IPS-18a (cell line): ENCODE results near the gene MID1IP1.

Experiments used
- H3K27ac ChIP-seq: one replicate; pipeline ENCODE4 v1.5.1; 2013; ENCODE audit warnings: low read length
- H3K27me3 ChIP-seq: one replicate; pipeline ENCODE4 v1.6.1; 2013; ENCODE audit warnings: mild to moderate bottlenecking, low read length; ENCODE audit not compliant: control insufficient read depth, insufficient read depth
- H3K36me3 ChIP-seq: one replicate; pipeline ENCODE4 v1.6.1; 2013; ENCODE audit warnings: low read depth, low read length; ENCODE audit not compliant: control insufficient read depth
- H3K4me1 ChIP-seq: one replicate; pipeline ENCODE4 v1.6.1; 2013; ENCODE audit warnings: low read depth, low read length; ENCODE audit not compliant: control insufficient read depth
- H3K4me3 ChIP-seq: one replicate; pipeline ENCODE4 v1.5.1; 2013; ENCODE audit warnings: low read length
- H3K9ac ChIP-seq: one replicate; pipeline ENCODE4 v1.6.1; 2013; ENCODE audit warnings: mild to moderate bottlenecking, low read length, moderate library complexity
- H3K9me3 ChIP-seq: one replicate; pipeline ENCODE4 v1.6.1; 2013; ENCODE audit warnings: low read depth, low read length; ENCODE audit not compliant: control insufficient read depth

MID1IP1 gene

DNA sequence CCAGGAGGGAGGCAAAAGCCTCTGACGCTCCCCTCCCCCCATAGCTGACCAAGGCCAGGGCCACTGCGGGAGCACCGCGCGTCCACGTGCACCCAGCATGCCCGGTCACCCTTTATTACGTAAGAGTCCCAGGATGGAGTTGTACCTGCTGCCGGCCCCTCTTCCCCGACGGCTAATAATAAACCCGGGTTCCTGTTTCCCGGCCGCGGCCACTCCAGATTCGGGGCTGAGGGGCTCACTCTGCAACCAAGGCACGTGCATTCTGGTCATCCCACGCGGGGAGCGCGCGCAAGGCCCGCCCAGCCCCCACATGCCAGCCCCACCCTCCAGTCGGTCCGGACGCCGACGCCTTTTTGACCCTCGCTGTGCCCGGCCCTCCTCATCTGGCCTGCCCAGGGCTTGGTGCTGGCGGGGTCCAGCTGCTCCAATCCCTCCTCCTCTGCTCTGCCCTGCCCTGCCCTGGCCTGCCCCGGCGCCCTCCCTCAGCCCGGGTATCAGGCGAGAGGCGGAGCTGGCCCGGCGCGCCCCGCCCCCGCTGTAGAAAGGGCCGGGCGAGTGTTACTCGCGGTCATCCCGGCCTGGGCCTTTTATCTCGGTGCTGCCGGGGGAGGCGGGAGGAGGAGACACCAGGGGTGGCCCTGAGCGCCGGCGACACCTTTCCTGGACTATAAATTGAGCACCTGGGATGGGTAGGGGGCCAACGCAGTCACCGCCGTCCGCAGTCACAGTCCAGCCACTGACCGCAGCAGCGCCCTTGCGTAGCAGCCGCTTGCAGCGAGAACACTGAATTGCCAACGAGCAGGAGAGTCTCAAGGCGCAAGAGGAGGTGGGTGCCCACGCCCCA, 2.6 kb downstream of the MID1IP1 start:
- Histone ChIP-seq H3K27ac (peak overlapping the region; percentile 88), H3K9ac (peak overlapping the region; percentile 97), H3K4me3 (peak overlapping the region; percentile 94), H3K9me3 (peaks cover 13% of the 10 kb centered on the region), H3K4me1 (peaks cover 4% of the 10 kb centered on the region), H3K36me3 (peaks cover 9% of the 10 kb centered on the region), H3K27me3 (no peaks in the 10 kb centered on the region)

DNA sequence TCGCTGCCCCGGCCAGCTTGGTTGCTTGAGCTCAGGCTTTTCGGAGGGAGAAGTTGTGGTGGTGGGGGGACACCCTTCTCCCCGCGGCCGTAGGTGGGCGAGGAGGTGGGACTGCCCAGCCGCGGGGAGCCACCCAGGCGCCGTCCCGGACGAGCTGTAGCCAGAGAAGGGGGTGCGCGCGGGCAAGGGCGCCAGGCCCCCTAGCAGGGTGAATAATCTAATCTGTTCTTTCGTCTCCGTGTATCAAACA, 3.1 kb downstream of the MID1IP1 start:
- H3K9ac ChIP-seq = peak overlapping the region; percentile 85
- H3K27ac ChIP-seq = peak overlapping the region; percentile 52
- H3K4me1 ChIP-seq = peaks cover 4% of the 10 kb centered on the region
- H3K9me3 ChIP-seq = peaks cover 13% of the 10 kb centered on the region
- H3K27me3 ChIP-seq = no peaks in the 10 kb centered on the region
- peaks cover 9% of the 10 kb centered on the region for H3K36me3 ChIP-seq
- H3K4me3 ChIP-seq = peak overlapping the region; percentile 76

DNA sequence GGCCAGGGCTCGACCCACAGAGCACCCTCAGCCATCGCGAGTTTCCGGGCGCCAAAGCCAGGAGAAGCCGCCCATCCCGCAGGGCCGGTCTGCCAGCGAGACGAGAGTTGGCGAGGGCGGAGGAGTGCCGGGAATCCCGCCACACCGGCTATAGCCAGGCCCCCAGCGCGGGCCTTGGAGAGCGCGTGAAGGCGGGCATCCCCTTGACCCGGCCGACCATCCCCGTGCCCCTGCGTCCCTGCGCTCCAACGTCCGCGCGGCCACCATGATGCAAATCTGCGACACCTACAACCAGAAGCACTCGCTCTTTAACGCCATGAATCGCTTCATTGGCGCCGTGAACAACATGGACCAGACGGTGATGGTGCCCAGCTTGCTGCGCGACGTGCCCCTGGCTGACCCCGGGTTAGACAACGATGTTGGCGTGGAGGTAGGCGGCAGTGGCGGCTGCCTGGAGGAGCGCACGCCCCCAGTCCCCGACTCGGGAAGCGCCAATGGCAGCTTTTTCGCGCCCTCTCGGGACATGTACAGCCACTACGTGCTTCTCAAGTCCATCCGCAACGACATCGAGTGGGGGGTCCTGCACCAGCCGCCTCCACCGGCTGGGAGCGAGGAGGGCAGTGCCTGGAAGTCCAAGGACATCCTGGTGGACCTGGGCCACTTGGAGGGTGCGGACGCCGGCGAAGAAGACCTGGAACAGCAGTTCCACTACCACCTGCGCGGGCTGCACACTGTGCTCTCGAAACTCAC, 3.6 kb downstream of the MID1IP1 start:
- Histone ChIP-seq H3K4me1 (peaks cover 4% of the 10 kb centered on the region), H3K9me3 (peaks cover 12% of the 10 kb centered on the region), H3K4me3 (peak overlapping the region; percentile 76), H3K27ac (peak overlapping the region; percentile 52), H3K27me3 (no peaks in the 10 kb centered on the region), H3K36me3 (peaks cover 9% of the 10 kb centered on the region), H3K9ac (peak overlapping the region; percentile 85)

DNA sequence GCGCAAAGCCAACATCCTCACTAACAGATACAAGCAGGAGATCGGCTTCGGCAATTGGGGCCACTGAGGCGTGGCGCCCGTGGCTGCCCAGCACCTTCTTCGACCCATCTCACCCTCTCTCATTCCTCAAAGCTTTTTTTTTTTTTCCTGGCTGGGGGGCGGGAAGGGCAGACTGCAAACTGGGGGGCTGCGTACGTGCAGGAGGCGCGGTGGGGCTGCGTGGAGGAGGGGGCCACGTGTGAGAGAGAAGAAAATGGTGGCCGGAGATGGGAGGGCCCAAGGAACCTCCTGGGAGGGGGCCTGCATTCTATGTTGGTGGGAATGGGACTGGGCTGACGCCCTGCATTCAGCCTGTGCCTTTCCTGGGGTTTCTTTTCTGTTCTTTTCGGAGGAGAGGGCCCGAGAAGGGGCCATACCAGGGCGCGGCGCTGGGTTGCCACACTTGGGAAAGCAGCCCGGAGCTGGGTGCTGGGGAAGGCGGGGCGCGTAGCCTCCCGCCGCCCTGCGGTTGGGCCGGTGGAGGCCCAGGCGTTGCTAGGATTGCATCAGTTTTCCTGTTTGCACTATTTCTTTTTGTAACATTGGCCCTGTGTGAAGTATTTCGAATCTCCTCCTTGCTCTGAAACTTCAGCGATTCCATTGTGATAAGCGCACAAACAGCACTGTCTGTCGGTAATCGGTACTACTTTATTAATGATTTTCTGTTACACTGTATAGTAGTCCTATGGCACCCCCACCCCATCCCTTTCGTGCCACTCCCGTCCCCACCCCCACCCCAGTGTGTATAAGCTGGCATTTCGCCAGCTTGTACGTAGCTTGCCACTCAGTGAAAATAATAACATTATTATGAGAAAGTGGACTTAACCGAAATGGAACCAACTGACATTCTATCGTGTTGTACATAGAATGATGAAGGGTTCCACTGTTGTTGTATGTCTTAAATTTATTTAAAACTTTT, 4.5 kb downstream of the MID1IP1 start:
- Histone ChIP-seq H3K9me3 (peaks cover 7% of the 10 kb centered on the region), H3K36me3 (peaks cover 9% of the 10 kb centered on the region), H3K9ac (peak overlapping the region; percentile 85), H3K27ac (no peak overlapping the region), H3K4me3 (peak overlapping the region; percentile 76), H3K27me3 (no peaks in the 10 kb centered on the region), H3K4me1 (peaks cover 3% of the 10 kb centered on the region)

DNA sequence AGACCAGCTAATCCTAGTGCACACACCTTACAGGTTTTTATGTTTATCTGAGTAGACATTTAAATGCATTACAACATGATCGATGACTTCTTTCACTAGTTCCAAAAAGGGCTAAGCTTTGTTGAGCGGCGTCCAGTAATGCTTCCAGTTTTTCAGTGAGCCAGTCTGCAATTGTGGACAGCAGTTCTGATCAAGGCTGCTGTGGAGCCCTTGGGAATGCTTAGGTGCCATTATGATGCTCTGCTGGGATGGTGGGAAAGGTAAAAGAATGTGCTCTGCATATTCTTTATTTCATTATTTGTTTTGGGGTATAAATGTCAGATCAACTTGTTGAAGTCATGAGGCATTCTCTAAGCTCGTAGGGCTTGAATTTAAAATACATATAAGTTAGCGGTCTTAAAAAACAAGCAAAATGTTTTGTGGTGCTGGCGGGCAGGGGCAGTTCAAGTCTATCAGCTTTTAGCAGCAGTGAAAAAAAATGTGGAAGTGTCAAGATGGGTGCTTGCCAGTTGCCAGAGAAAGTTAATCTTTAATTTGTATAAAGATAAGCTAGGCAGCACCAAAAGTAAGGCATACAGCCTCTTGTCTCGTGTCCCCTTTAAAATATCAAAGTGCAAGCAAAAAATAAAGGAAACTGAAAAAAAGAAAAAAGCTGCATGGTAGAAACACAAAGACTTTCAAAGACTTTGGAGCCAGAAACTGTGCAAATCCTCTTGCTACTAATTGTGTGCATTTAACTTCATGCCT, 5.8 kb downstream of the MID1IP1 start:
- Histone ChIP-seq H3K27ac (no peak overlapping the region), H3K27me3 (no peaks in the 10 kb centered on the region), H3K4me1 (no peaks in the 10 kb centered on the region)

DNA sequence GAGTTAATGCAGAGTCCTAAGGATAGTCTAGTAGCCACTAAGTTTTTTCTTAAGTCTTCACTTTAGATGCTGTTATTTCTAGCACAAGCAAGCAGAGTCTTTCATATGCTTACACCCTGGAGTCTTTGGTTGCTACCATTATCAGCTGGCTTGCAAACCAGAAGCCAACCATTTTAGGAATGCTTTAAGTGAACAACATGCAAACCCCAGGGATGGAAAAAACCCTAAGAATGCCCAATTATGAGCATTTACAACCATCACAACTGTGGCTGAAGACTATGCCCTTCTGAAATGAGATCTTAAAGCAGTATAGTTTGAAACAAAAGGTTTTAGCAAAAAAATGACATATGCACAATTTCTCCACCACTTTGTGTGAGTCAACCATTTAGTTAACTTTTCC, 6.6 kb downstream of the MID1IP1 start:
- Histone ChIP-seq H3K9me3 (peaks cover 11% of the 10 kb centered on the region), H3K9ac (no peak overlapping the region), H3K27ac (no peak overlapping the region), H3K4me1 (no peaks in the 10 kb centered on the region), H3K36me3 (peaks cover 9% of the 10 kb centered on the region), H3K4me3 (peak overlapping the region; percentile 76), H3K27me3 (no peaks in the 10 kb centered on the region)

More for the DNA sequence above, 5.8 kb downstream of the MID1IP1 start:
- Histone ChIP-seq H3K9ac (peak overlapping the region; percentile 85), H3K36me3 (peaks cover 9% of the 10 kb centered on the region), H3K9me3 (peaks cover 7% of the 10 kb centered on the region), H3K4me3 (peak overlapping the region; percentile 76)

DNA sequence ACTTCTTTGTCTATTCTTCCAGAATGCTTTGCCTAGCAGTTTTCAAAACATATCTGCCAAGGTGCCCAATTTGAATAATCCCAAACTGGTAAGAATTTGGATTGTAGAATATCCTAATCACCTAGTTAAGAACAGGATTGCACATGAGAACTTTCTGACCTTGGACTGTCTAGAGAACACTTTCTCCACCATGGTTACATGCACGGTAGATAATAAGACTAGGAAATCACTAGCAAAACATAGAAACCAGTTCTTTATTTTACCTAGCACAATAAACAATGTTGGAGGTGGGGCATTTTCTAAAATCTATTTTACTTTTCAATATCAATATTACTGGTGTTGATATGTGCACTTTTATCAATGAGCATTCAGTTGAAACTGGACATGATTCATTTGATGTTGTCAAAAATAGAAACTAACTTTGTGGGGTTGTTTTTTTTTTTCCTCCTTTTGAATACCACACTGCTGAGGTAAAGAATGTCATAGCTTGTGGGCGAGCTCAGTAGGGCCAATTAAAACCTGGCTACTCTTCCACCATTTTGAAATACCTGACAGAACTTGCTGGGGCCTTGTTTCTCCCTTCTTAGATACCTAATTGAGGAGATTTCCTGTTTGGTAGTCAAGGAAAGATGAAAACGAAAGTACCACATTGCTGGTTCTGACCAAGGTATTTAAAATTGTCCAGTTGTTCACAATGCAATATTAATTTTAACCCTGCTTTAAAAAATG, 10.4 kb downstream of the MID1IP1 start:
- Histone ChIP-seq H3K9ac (no peak overlapping the region), H3K27me3 (no peaks in the 10 kb centered on the region), H3K27ac (no peak overlapping the region), H3K4me1 (peaks cover 3% of the 10 kb centered on the region), H3K4me3 (no peak overlapping the region), H3K9me3 (peaks cover 11% of the 10 kb centered on the region), H3K36me3 (peaks cover 1% of the 10 kb centered on the region)

DNA sequence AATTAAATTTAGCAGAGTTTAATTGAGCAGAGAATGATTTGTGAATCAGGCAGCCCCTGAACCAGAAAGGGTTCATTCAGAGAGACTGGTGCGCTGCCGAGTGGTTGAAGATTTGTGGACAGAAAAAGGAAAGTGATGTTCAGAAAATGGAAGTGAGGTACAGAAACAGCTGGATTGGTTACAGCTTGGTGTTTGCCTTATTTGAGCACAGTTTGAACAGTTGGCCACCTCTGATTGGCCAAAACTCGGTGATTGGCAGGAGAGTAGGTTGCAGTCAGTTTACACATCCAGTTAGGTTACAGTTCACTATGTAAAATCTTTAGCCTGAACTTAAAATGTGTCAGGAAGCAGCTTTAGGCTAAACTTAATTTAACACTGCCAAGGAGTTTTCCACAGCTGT, 14.9 kb downstream of the MID1IP1 start:
- Histone ChIP-seq H3K27me3 (no peaks in the 10 kb centered on the region), H3K4me3 (no peak overlapping the region), H3K9ac (no peak overlapping the region), H3K36me3 (no peaks in the 10 kb centered on the region), H3K27ac (no peak overlapping the region), H3K4me1 (peaks cover 8% of the 10 kb centered on the region), H3K9me3 (peaks cover 25% of the 10 kb centered on the region)

DNA sequence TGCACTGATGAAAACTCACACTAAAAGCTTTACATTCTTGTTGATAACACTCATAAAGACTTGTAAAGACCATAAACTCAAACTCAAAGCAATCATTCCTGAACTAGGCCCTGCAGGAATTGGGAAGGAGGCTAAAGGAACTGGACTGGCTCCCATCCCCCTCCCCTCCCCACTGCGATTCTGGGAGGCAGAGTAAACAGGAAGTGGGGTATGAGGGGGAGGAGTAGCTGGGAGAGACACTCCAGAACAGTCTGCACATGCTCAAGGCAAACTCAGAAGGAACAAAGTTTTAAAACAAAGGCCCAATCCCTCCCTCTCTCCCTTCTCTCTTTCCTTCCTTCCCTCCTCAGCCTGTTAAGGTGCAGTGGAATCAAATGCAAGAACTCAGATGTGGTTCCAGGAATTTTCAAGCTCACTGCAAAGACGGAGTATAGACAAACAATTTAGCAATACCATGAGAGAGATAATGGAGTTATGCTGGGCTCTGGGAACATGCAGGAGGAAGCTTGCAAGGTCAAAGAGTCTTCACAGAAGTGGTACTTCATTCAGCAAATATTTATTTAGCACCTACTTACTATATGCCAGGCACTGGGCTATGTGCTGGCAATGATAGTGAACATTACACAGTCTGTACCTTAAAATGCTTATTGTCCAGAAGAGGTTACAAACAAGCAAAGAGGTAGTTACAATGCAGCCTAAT, 15.9 kb downstream of the MID1IP1 start:
- Histone ChIP-seq H3K9me3 (peaks cover 26% of the 10 kb centered on the region), H3K27ac (no peak overlapping the region), H3K4me1 (peaks cover 8% of the 10 kb centered on the region), H3K4me3 (no peak overlapping the region), H3K36me3 (no peaks in the 10 kb centered on the region), H3K27me3 (no peaks in the 10 kb centered on the region), H3K9ac (no peak overlapping the region)

DNA sequence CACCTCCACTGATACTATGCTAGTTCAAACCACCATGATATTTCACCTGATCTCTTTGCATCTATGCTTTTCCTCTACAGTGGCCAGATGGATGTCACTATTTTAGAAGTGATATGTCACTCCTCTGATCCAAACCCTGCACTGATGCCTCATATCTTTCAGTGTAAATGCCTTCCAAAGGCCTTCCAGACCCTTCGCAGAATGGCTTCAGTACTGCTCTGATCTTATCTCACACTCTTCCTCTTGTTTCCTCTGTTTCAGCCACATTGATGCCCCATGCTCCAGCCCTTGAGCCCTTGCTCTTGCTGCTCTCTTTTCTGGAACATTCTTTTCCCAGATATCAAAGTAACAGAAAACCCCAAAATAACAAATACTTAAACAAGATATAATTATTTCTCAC, 17.9 kb downstream of the MID1IP1 start:
- no peak overlapping the region for H3K9ac ChIP-seq

More for the DNA sequence above, 17.9 kb downstream of the MID1IP1 start:
- Histone ChIP-seq H3K9me3 (peaks cover 29% of the 10 kb centered on the region), H3K36me3 (no peaks in the 10 kb centered on the region), H3K27me3 (no peaks in the 10 kb centered on the region), H3K4me3 (no peak overlapping the region), H3K4me1 (peaks cover 8% of the 10 kb centered on the region), H3K27ac (no peak overlapping the region)
